Stimulated activated CD8-positive, alpha-beta memory T cell treated with anti-CD3 and anti-CD28 coated beads, Interleukin-4, amount 100 ng/mL, for 24 hours (primary cell): ENCODE results near the gene RNF138.
"Not testable (repeated sequence)": the region's sequence is repeated elsewhere in the genome, so short reads cannot be mapped to it uniquely, and the experiment has no call there.

Experiments
- DNase-seq: peaks from one replicate; pipeline ENCODE4 v3.0.0-alpha.2; 2020; ENCODE audit warnings: low read depth

The RNF138 gene

GRCh38 chr18:32175265-32175664 is 83.6 kb downstream of the RNF138 start:
- no peak for DNase-seq

- not testable (repeated sequence) for DNase-seq
Observed at GRCh38 chr18:32176745-32177144, 85.1 kb downstream of the RNF138 start.

GRCh38 chr18:32177530-32177929 is 85.9 kb downstream of the RNF138 start:
- no peak for DNase-seq
